ENCODE data around the gene UXT. TPM values are rescaled to one million over a fixed set of nuclear protein-coding genes. Genes with fewer than 3 reads are reported as not detected.

UXT gene
- total RNA-seq, 1 experiment from 2014 or later = 68.6 TPM

DNA sequence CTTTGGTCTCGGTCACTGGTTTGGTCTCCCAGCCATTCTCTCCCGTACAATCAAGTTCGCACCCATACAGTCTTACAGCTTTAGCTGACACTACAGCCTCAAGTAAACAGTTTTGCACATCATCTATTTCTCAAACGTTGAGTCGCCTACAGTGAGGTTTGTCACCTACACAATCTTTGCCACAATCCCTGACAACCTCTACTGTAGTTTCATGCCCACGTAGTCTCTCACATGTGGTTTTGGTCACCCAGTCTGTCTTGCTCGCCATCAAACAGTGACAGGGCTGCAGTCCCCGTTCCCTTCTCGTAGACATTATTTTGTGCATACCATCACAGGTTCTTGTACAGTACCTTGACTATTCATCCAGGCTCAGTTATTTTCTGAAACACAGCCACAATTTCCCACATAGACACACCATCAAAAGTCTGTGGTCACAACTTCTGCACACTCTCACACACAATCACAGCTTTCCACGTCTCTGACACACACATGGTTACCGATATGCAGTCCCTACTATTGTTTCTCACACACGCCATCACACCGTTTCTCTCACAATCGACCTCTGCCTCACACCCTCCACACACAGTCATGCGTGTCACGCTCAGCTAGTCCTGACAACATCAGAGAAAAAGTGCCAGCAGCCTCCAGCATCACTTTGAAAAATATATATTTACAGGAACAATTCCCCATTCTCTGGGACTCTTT, 24.0 kb downstream of the UXT start:
- Mint-ChIP-seq H3K27ac (no peak overlapping the region), H3K4me3 (no peak overlapping the region), H3K27me3 (ENCODE audit: low read depth) (no peaks in the 10 kb centered on the region; the same call in 1 of the 2 replicates), H3K9me3 (peaks cover 6% of the 10 kb centered on the region), H3K36me3 (peaks cover 25% of the 10 kb centered on the region), H3K4me1 (peaks cover 5% of the 10 kb centered on the region)
- TF ChIP-seq, protein P1, sequence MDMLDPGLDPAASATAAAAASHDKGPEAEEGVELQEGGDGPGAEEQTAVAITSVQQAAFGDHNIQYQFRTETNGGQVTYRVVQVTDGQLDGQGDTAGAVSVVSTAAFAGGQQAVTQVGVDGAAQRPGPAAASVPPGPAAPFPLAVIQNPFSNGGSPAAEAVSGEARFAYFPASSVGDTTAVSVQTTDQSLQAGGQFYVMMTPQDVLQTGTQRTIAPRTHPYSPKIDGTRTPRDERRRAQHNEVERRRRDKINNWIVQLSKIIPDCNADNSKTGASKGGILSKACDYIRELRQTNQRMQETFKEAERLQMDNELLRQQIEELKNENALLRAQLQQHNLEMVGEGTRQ (CRISPR knock-in tag; IDR thresholded peaks at IDR 0.05) = no peak
- no peak for TF ChIP-seq SOX15 (CRISPR knock-in tag; IDR thresholded peaks at IDR 0.05)
- TF ChIP-seq ELF4 (CRISPR knock-in tag; IDR thresholded peaks at IDR 0.05; ENCODE audit: low read depth) = no peak
- TF ChIP-seq ZSCAN18 (CRISPR knock-in tag; IDR thresholded peaks at IDR 0.05) = no peak
- TF ChIP-seq, protein P2, sequence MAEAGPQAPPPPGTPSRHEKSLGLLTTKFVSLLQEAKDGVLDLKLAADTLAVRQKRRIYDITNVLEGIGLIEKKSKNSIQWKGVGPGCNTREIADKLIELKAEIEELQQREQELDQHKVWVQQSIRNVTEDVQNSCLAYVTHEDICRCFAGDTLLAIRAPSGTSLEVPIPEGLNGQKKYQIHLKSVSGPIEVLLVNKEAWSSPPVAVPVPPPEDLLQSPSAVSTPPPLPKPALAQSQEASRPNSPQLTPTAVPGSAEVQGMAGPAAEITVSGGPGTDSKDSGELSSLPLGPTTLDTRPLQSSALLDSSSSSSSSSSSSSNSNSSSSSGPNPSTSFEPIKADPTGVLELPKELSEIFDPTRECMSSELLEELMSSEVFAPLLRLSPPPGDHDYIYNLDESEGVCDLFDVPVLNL (CRISPR knock-in tag; IDR thresholded peaks at IDR 0.05; ENCODE audit: borderline replicate concordance, low read depth) = no peak
- TF ChIP-seq FOXP1 (CRISPR knock-in tag; IDR thresholded peaks at IDR 0.05; ENCODE audit: borderline replicate concordance) = no peak
- TF ChIP-seq ZNF263 (CRISPR knock-in tag; IDR thresholded peaks at IDR 0.05; ENCODE audit: low read depth) = no peak
- TF ChIP-seq MAX (CRISPR knock-in tag; IDR thresholded peaks at IDR 0.05) = no peak
- TF ChIP-seq ATF2 (CRISPR knock-in tag; IDR thresholded peaks at IDR 0.05; ENCODE audit: borderline replicate concordance, low read depth) = no peak
- TF ChIP-seq IRF1 (CRISPR knock-in tag; IDR thresholded peaks at IDR 0.05) = no peak
- TF ChIP-seq ZBTB21 (CRISPR knock-in tag; IDR thresholded peaks at IDR 0.05; ENCODE audit: borderline replicate concordance) = no peak
- no peak for TF ChIP-seq KAT7 (CRISPR knock-in tag; IDR thresholded peaks at IDR 0.05; ENCODE audit: borderline replicate concordance)
- TF ChIP-seq, protein P3, sequence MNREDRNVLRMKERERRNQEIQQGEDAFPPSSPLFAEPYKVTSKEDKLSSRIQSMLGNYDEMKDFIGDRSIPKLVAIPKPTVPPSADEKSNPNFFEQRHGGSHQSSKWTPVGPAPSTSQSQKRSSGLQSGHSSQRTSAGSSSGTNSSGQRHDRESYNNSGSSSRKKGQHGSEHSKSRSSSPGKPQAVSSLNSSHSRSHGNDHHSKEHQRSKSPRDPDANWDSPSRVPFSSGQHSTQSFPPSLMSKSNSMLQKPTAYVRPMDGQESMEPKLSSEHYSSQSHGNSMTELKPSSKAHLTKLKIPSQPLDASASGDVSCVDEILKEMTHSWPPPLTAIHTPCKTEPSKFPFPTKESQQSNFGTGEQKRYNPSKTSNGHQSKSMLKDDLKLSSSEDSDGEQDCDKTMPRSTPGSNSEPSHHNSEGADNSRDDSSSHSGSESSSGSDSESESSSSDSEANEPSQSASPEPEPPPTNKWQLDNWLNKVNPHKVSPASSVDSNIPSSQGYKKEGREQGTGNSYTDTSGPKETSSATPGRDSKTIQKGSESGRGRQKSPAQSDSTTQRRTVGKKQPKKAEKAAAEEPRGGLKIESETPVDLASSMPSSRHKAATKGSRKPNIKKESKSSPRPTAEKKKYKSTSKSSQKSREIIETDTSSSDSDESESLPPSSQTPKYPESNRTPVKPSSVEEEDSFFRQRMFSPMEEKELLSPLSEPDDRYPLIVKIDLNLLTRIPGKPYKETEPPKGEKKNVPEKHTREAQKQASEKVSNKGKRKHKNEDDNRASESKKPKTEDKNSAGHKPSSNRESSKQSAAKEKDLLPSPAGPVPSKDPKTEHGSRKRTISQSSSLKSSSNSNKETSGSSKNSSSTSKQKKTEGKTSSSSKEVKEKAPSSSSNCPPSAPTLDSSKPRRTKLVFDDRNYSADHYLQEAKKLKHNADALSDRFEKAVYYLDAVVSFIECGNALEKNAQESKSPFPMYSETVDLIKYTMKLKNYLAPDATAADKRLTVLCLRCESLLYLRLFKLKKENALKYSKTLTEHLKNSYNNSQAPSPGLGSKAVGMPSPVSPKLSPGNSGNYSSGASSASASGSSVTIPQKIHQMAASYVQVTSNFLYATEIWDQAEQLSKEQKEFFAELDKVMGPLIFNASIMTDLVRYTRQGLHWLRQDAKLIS (CRISPR knock-in tag; IDR thresholded peaks at IDR 0.05; ENCODE audit: borderline replicate concordance) = no peak
- no peak for TF ChIP-seq GRHL2 (CRISPR knock-in tag; IDR thresholded peaks at IDR 0.05; ENCODE audit: insufficient replicate concordance, severe bottlenecking)
- TF ChIP-seq, protein P4, sequence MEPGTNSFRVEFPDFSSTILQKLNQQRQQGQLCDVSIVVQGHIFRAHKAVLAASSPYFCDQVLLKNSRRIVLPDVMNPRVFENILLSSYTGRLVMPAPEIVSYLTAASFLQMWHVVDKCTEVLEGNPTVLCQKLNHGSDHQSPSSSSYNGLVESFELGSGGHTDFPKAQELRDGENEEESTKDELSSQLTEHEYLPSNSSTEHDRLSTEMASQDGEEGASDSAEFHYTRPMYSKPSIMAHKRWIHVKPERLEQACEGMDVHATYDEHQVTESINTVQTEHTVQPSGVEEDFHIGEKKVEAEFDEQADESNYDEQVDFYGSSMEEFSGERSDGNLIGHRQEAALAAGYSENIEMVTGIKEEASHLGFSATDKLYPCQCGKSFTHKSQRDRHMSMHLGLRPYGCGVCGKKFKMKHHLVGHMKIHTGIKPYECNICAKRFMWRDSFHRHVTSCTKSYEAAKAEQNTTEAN (CRISPR knock-in tag; IDR thresholded peaks at IDR 0.05) = no peak
- TF ChIP-seq, protein P5, sequence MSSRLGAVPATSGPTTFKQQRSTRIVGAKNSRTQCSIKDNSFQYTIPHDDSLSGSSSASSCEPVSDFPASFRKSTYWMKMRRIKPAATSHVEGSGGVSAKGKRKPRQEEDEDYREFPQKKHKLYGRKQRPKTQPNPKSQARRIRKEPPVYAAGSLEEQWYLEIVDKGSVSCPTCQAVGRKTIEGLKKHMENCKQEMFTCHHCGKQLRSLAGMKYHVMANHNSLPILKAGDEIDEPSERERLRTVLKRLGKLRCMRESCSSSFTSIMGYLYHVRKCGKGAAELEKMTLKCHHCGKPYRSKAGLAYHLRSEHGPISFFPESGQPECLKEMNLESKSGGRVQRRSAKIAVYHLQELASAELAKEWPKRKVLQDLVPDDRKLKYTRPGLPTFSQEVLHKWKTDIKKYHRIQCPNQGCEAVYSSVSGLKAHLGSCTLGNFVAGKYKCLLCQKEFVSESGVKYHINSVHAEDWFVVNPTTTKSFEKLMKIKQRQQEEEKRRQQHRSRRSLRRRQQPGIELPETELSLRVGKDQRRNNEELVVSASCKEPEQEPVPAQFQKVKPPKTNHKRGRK (CRISPR knock-in tag; IDR thresholded peaks at IDR 0.05; ENCODE audit: borderline replicate concordance) = no peak
- ChIA-PET POLR2A (no interaction called here), CTCF (no interaction called here)
- ATAC-seq = no peak
- DNase-seq (ENCODE audit: low spot score) = no peak

Data from WTC11 (cell line).